H1 (cell line): Measurements from ENCODE around the gene PES1. TPM values are rescaled to one million over a fixed set of nuclear protein-coding genes. Genes with fewer than 3 reads are reported as not detected.

Experiments
- CTCF ChIA-PET: fragments of 300-600 bp; sonication (Branson Sonifier 250); formaldehyde crosslinking; loops from one replicate; lab custom pipeline; 2021; ENCODE audit not compliant: partially characterized antibody; lab: Charles Lee
- POLR2A ChIA-PET: fragments of 300-600 bp; sonication (Branson Sonifier 250); formaldehyde crosslinking; loops from one replicate; lab custom pipeline; 2021; ENCODE audit warnings: inconsistent platforms; ENCODE audit not compliant: partially characterized antibody; lab: Charles Lee
- DNase-seq, 2 experiments: peaks; one replicate each; pipeline versions ENCODE4 v3.0.0 to v3.0.0-alpha.2; 2010 to 2022; ENCODE audit warnings: low spot score in 2 of 2, low read depth in 1 of 2, mixed read lengths in 1 of 2
- FAIRE-seq: peaks from 2 replicates; lab custom pipeline; 2011; peaks lifted over from hg19 to GRCh38; lab: Jason Lieb, UNC
- H2AFZ ChIP-seq: 2 replicates; pipeline ENCODE4 v1.8.1; 2012; ENCODE audit warnings: low read length, inconsistent platforms
- H2AK5ac ChIP-seq: 2 replicates; pipeline ENCODE4 v1.6.1; 2013; ENCODE audit warnings: low read depth, low read length
- H2BK120ac ChIP-seq: replicated peaks from 2 replicates; pipeline ENCODE3; 2013; ENCODE audit warnings: low read depth, low read length, inconsistent platforms
- H2BK12ac ChIP-seq: 2 replicates; pipeline ENCODE4 v1.6.1; 2013; ENCODE audit warnings: low read depth, low read length
- H2BK15ac ChIP-seq: 2 replicates; pipeline ENCODE4 v1.6.1; 2013; ENCODE audit warnings: low read length
- H2BK20ac ChIP-seq: 2 replicates; pipeline ENCODE4 v1.6.1; 2013; ENCODE audit warnings: low read length
- H2BK5ac ChIP-seq: 2 replicates; pipeline ENCODE4 v1.6.1; 2013; ENCODE audit warnings: low read depth, low read length
- H3K14ac ChIP-seq: 2 replicates; pipeline ENCODE4 v1.6.1; 2013; ENCODE audit warnings: inconsistent platforms; ENCODE audit not compliant: insufficient read length
- H3K18ac ChIP-seq: 2 replicates; pipeline ENCODE4 v1.6.1; 2013; ENCODE audit warnings: low read length; ENCODE audit errors: extremely low read depth
- H3K23ac ChIP-seq: 2 replicates; pipeline ENCODE4 v1.6.1; 2013; ENCODE audit warnings: inconsistent platforms; ENCODE audit not compliant: insufficient read length
- H3K23me2 ChIP-seq: 2 replicates; pipeline ENCODE4 v1.6.1; 2013; ENCODE audit warnings: low read depth, low read length
- H3K27ac ChIP-seq: 2 replicates; pipeline ENCODE4 v1.6.1; 2011; ENCODE audit warnings: low read depth, low read length, inconsistent platforms
- H3K27me3 ChIP-seq, 4 experiments: replicated peaks in 1 of 4; 1 replicate in 1 of 4; 2 replicates in 3 of 4; pipeline versions ENCODE4 v1.6.1 to v1.8.1; 2011 to 2013; ENCODE audit warnings: low read length in 3 of 4, mild to moderate bottlenecking in 3 of 4, inconsistent platforms in 2 of 4, mixed read lengths in 2 of 4, moderate library complexity in 1 of 4; ENCODE audit not compliant: control insufficient read depth in 3 of 4, insufficient read depth in 3 of 4; ENCODE audit errors: extremely low read depth in 1 of 4
- H3K36me3 ChIP-seq, 4 experiments: 2 replicates each; pipeline versions ENCODE4 v1.6.1 to v1.8.1; 2011 to 2013; ENCODE audit warnings: mild to moderate bottlenecking in 4 of 4, low read length in 3 of 4, moderate library complexity in 2 of 4, control low read depth in 1 of 4, inconsistent platforms in 1 of 4; ENCODE audit not compliant: insufficient read depth in 4 of 4, control insufficient read depth in 2 of 4
- H3K4ac ChIP-seq: replicated peaks from 2 replicates; pipeline ENCODE3; 2013; ENCODE audit warnings: low read length, low read depth, mixed read lengths, inconsistent platforms; ENCODE audit not compliant: insufficient read length
- H3K4me1 ChIP-seq, 4 experiments: replicated peaks in 1 of 4; 1 replicate in 1 of 4; 2 replicates in 3 of 4; pipeline versions ENCODE4 v1.6.1 to v1.8.1; 2011 to 2013; ENCODE audit warnings: low read length in 3 of 4, inconsistent platforms in 2 of 4, mixed read lengths in 1 of 4; ENCODE audit not compliant: insufficient read depth in 4 of 4, control insufficient read depth in 3 of 4
- H3K4me2 ChIP-seq, 2 experiments: 2 replicates each; pipeline versions ENCODE4 v1.6.1 to v1.8.1; 2011 to 2013; ENCODE audit warnings: low read depth in 2 of 2, low read length in 2 of 2, control low read depth in 1 of 2, inconsistent platforms in 1 of 2, mild to moderate bottlenecking in 1 of 2; ENCODE audit not compliant: insufficient read depth in 1 of 2
- H3K4me3 ChIP-seq, 4 experiments: fragments of 200-600, 300-600 bp in 1 of 4; sonication (generic), shearing (Covaris generic), sonication (Bioruptor Twin) in 1 of 4; 2 replicates each; pipeline versions ENCODE4 v1.5.1 to v1.8.1; 2011 to 2016; ENCODE audit warnings: low read length in 4 of 4, low read depth in 3 of 4, control low read depth in 2 of 4, inconsistent platforms in 2 of 4, mild to moderate bottlenecking in 2 of 4, mixed read lengths in 1 of 4, moderate library complexity in 1 of 4; ENCODE audit not compliant: insufficient read depth in 2 of 4; ENCODE audit errors: extremely low read depth in 1 of 4
- H3K56ac ChIP-seq: replicated peaks from 2 replicates; pipeline ENCODE3; 2013; ENCODE audit warnings: low read depth, mild to moderate bottlenecking, mixed read lengths, low read length, inconsistent platforms; ENCODE audit not compliant: insufficient read length
- H3K79me1 ChIP-seq: 2 replicates; pipeline ENCODE4 v1.6.1; 2013; ENCODE audit warnings: low read depth, low read length, control low read depth
- H3K79me2 ChIP-seq, 2 experiments: 2 replicates each; pipeline versions ENCODE4 v1.6.1 to v1.8.1; 2012 to 2013; ENCODE audit warnings: low read length in 2 of 2, mild to moderate bottlenecking in 2 of 2, inconsistent platforms in 1 of 2; ENCODE audit not compliant: insufficient read depth in 2 of 2, control insufficient read depth in 1 of 2
- H3K9ac ChIP-seq, 4 experiments: replicated peaks in 1 of 4; 1 replicate in 1 of 4; 2 replicates in 3 of 4; pipeline versions ENCODE4 v1.6.1 to v1.8.1; 2011 to 2013; ENCODE audit warnings: low read depth in 3 of 4, low read length in 3 of 4, control low read depth in 2 of 4, mild to moderate bottlenecking in 2 of 4, moderate library complexity in 2 of 4, inconsistent platforms in 1 of 4; ENCODE audit errors: extremely low read depth in 1 of 4
- H3K9me3 ChIP-seq, 2 experiments: 2 replicates each; pipeline versions ENCODE4 v1.6.1 to v1.8.1; 2012 to 2013; ENCODE audit warnings: mild to moderate bottlenecking in 2 of 2, moderate library complexity in 2 of 2, control low read depth in 1 of 2, inconsistent platforms in 1 of 2, low read depth in 1 of 2, low read length in 1 of 2, mixed read lengths in 1 of 2; ENCODE audit not compliant: insufficient read depth in 2 of 2
- H4K20me1 ChIP-seq, 2 experiments: replicated peaks in 1 of 2; 2 replicates each; pipeline versions ENCODE3 to v1.8.1; 2011 to 2013; ENCODE audit warnings: inconsistent platforms in 2 of 2, low read length in 2 of 2, mild to moderate bottlenecking in 1 of 2; ENCODE audit not compliant: insufficient read depth in 2 of 2, control insufficient read depth in 1 of 2
- H4K5ac ChIP-seq: 2 replicates; pipeline ENCODE4 v1.6.1; 2013; ENCODE audit warnings: low read length, low read depth, mixed read lengths, inconsistent platforms; ENCODE audit not compliant: insufficient read length
- H4K8ac ChIP-seq: 2 replicates; pipeline ENCODE4 v1.8.0; 2013; ENCODE audit warnings: mild to moderate bottlenecking, moderate library complexity, low read length, inconsistent platforms; ENCODE audit not compliant: insufficient read depth; ENCODE audit errors: extremely low read depth
- H4K91ac ChIP-seq: replicated peaks from 2 replicates; pipeline ENCODE3; 2013; ENCODE audit warnings: low read length, mixed read lengths, inconsistent platforms; ENCODE audit not compliant: insufficient read length
- ATF3 ChIP-seq: IDR thresholded peaks from 2 replicates; pipeline ENCODE4 v1.6.1; 2011; ENCODE audit warnings: low read depth, mild to moderate bottlenecking, low read length; ENCODE audit not compliant: insufficient read depth
- GTF2F1 ChIP-seq: IDR thresholded peaks from 2 replicates; pipeline ENCODE4 v1.6.1; 2012; ENCODE audit warnings: low read depth, low read length, improper control_type of control experiment, borderline replicate concordance
- KDM5A ChIP-seq: fragments of 200-600 bp; IDR thresholded peaks from 2 replicates; pipeline ENCODE4 v1.7.1; 2012; ENCODE audit warnings: mild to moderate bottlenecking, low read length, inconsistent platforms, mixed read lengths
- NRF1 ChIP-seq: IDR thresholded peaks from 2 replicates; pipeline ENCODE4 v1.6.1; 2011; ENCODE audit warnings: mild to moderate bottlenecking, low read depth, low read length, improper control_type of control experiment
- WGBS, 2 experiments: shearing (Covaris generic) in 1 of 2; methylation state at CpG; one replicate each; pipeline versions ENCODE4 v1.1.6 to v1.1.7; 2013 to 2015; ENCODE audit warnings: low lambda C conversion rate in 2 of 2, mixed read lengths in 2 of 2, inconsistent platforms in 1 of 2, low coverage in 1 of 2, missing lambda C conversion rate in 1 of 2; ENCODE audit not compliant: insufficient replicate concordance in 2 of 2, insufficient coverage in 1 of 2, insufficient read length in 1 of 2; ENCODE audit errors: extremely low coverage in 1 of 2, missing lambda C conversion rate in 1 of 2; 5-methylcytosine and 5-hydroxymethylcytosine counted together
- polyA plus RNA-seq, 7 experiments: library from polyadenylated mRNA; depleted of rRNA in 3 of 7; stranded (reverse) in 5 of 7; unstranded in 2 of 7; fragments of >200 nt in 5 of 7; fragments of 200-250 nt in 2 of 7; gene quantifications; 1 replicate in 5 of 7; 2 replicates in 1 of 7; 4 replicates in 1 of 7; pipeline versions ENCODE4 v1.2.1 to v1.2.3, GENCODE V29; 2011 to 2013; ENCODE audit warnings: missing spikeins in 2 of 7, mixed read lengths in 2 of 7
- total RNA-seq: library from RNA; stranded (reverse); fragmentation: NEBNext Ultra II Directional; extraction: Animal tissue kit (Norgen Biotek cat#: 25700); gene quantifications from 2 replicates; pipeline ENCODE4 v1.2.1, GENCODE V29; 2021

The PES1 gene
- total and polyA plus RNA-seq, 2 of the 8 experiments (the other 6 are each of a cell fraction or from before 2014, with no cell fraction given): 121 to 191 TPM

GRCh38 chr22:30611197-30611596, 19.5 kb upstream of the PES1 start:
- Histone ChIP-seq H3K56ac (no peak overlapping the region), H3K4ac (no peak overlapping the region), H2BK120ac (no peak overlapping the region), H3K4me1 (peaks cover 0 to 21% (median 7%) of the 10 kb centered on the region in 4 experiments; a peak in 6 of 7 replicates), H3K23ac (no peak overlapping the region), H3K9ac (no peak overlapping the region), H3K23me2 (peaks cover 9% of the 10 kb centered on the region; the same call in 1 of the 2 replicates), H2BK20ac (no peak overlapping the region), H4K5ac (no peak overlapping the region), H4K91ac (no peak overlapping the region), H3K14ac (no peak overlapping the region), H3K9me3 (no peaks in the 10 kb centered on the region), H2AK5ac (no peak overlapping the region), H3K79me1 (peaks cover 2% of the 10 kb centered on the region; the same call in 1 of the 2 replicates), H2BK15ac (no peak overlapping the region)
- no peak for FAIRE-seq
- POLR2A ChIA-PET: no interaction called here
- TF ChIP-seq NRF1: no peak
- no peak for TF ChIP-seq GTF2F1
- no peak for TF ChIP-seq KDM5A
- TF ChIP-seq ATF3: no peak
- TF ChIP-seq, all 59 proteins: peak for 0
- 87% methylated on average over 3 of the region's 3 CpGs; no CpG with 5 or more reads in 1 of the 2 experiments for WGBS, 2 experiments
- H3K4me3 ChIP-seq: no peak overlapping the region
- no peak overlapping the region for H2AFZ ChIP-seq
- H4K8ac ChIP-seq: no peak overlapping the region
- no peak overlapping the region for H3K18ac ChIP-seq
- H3K27ac ChIP-seq: no peak overlapping the region
- no peak overlapping the region for H2BK12ac ChIP-seq
- CTCF ChIA-PET: interaction anchor here (1.0 to 2.5 kb wide), 3 partner anchors 13 to 23 kb away, joined by 3 to 11 read pairs (median 6); no protein-coding TSS in a partner anchor
- peaks cover 0 to 15% of the 10 kb centered on the region in 2 experiments; a peak in 2 of 4 replicates for H3K79me2 ChIP-seq
- DNase-seq: no peak
- H4K20me1 ChIP-seq: peaks cover 2 to 5% of the 10 kb centered on the region in 2 experiments
- no peaks in the 10 kb centered on the region for H3K27me3 ChIP-seq
- H3K4me2 ChIP-seq: no peak overlapping the region
- peaks cover 11 to 54% (median 34%) of the 10 kb centered on the region in 4 experiments; a peak in 7 of 8 replicates for H3K36me3 ChIP-seq
- H2BK5ac ChIP-seq: no peak overlapping the region
